Stimulated activated CD8-positive, alpha-beta memory T cell treated with anti-CD3 and anti-CD28 coated beads, Interleukin-4, amount 100 ng/mL, for 4 hours (primary cell): ENCODE data around the gene AGAP3.

Source experiments
- DNase-seq, 2 donors: peaks; one replicate each; pipeline ENCODE4 v3.0.0-alpha.2; 2020; ENCODE audit warnings: low read depth in 2 of 2, low spot score in 1 of 2

The AGAP3 gene

DNA sequence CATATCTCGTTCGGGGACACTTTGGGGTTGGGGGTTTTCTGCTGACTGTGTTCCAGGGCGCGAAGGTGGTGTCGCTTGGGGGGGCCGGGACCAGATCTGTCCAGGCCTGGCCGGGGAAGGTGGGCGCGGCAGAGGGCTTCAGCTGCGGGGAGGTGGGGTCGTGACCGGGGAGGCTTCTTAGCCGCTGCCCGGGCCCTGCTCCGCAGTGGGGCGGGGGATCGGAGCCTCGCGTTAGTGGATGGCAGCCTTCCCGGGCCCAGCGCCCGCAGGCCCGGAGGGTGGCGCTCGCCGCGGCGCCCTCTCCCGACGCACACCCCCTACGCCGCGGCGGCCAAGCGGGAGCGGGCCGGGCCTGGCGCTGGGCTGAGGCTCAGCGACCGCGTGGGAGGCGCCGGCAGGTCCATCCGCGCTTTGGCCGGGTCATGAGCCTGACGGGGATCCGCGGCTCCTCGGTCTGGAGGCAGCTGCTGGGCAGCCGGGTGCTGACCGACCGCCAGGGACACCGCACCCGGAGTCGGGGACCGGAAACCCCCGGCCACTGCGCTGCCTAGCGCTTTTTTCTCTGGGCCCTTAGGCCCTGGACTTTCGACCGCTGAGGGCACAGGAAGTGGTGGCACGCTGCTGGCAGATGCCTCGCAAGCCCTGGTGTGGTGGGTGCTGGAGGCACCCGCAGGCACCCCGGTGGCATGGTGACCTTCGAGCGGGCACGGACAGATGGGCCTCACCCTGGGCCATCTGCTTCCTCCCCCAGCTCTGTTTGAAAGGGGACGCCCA is 1.2 kb downstream of the AGAP3 start:
- no peak for DNase-seq

DNA sequence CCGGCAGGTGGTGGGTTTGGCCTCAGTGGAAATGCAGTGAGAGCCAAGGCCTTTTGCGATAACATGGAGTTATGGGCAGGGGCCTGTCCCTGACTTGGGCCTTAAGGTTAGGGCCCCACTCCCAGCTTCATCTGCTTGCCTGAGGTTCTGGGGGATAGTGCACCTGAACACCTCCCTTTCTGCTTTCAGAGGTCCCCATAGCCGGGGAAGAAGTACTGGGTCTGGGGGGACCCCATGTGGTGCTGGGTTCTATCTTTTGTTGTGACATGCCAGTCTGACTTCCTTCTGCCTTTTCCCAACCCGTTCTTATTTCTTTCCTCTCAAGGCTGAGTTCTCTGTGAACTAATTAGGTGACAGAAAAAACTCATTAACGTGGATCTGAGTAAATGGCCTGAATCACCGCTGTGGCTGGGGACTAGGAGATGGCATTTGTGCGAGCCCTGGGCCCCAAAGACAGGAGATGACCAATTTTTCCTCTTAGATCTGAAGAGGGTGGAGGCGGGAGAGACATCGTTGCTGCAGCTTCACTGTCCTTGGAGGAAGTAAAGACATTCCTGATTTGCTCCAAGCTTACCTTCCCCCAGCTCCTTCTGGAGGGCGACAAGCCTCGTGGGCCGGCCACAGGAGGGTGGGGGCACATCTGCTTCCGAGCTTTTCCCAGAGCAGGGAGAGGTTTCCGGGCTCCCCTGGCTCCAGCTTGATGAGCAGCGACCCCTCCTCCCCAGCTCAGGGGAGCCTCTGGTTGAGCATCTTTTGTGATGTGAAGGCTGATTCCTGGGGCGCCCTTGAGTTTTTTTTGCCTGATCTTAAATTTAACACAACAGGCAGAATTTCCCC is 2.0 kb downstream of the AGAP3 start:
- DNase-seq, result no peak

DNA sequence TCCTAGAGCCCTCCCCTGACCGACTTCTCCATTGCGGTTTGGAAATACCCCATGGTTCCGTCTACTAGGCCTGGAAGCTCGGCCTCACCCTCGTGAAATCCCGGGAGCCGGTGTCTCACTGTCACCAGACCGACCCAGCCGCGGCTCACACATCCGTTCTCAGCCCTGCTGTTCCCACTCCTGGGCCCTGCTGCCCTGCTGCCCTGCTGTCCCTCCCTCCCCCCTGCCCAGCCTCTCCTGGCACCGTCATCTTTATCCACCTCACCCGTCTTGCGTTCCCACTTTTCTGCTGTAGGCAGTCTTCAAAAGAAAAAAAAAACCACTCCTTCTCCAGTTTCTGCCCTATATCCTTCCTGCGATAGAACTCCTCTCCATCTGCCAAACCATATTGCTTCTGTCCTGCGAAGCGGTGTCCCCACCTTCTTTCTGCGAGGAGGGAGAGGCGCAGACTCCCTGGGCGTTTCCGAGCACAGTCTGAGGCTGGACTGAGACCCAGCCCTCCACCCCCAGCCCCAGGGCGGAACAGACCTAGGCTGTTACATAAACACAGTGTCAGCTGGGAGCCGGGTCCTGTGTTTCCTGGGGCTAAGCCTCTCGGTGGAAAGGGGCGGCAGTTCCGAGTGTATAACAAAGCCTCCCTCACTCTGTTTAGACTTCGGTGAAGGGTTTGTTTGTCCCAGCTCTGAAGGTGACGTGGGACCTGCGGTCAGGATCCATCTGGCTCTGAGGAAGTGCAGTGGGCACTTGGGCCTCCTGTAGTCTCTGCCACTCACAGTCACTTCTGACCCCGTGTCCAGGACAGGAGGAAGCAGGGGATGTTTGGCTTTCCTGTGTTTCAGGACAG is 2.8 kb downstream of the AGAP3 start:
- DNase-seq, result no peak

DNA sequence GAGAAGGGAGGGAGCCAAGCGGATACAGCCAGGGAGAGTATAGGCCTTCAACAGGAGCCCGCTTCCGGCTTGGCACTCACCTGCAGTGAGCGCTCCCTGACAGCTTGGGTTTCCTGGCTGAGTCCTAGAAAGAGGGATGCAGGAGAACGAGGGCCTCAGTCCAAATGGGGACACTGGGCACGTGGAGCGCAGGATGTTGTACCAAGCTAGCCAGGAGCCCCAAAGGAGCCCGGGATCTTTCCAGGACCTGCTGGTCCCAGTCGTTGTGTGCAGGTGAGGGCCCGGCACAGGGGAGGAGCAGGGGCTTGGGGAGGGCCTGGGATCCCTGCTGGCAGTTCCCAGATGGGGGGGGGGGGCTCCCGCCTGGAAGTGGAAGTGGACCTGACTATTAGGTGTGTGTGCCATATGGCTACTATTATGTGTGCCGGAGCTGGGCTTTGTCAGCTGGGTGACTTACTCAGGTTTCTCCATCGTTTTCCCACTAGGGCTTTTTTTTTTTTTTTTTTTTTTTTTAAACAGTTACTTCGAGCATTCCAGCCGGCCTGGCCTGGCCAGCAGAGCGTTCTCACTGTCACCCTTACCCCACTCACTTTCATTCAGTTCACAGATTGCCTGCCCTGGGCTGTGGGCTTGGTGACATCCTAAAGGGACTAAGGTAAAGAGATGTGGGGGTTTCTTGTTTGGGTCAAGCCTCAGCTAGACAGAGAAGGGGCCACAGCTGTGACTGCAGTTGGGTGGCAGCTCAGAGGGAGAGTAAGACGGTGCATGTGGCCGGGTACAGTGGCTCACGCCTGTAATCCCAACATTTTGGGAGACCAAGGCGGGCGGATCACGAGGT is 3.8 kb downstream of the AGAP3 start:
- DNase-seq, result no peak

DNA sequence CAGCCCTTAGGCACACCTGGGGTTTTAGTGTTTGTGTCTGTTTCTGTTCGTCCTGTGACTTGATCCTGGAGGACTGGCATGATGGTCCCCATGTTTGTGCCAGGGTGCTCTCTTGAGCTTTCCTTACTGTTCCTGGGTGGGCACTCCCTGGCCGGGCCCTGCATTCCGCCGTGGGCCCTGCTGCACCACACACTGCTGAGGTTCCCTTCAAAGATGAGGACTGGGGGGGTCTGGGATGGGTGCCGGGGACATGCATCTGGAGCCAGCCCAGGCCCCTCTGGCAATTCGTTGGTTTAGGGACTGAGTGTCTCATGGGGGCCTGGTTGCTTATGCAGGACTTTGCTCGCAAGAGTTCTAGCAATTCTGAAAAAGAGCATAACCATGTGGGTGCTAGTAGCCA is 4.7 kb downstream of the AGAP3 start:
- DNase-seq, result no peak

DNA sequence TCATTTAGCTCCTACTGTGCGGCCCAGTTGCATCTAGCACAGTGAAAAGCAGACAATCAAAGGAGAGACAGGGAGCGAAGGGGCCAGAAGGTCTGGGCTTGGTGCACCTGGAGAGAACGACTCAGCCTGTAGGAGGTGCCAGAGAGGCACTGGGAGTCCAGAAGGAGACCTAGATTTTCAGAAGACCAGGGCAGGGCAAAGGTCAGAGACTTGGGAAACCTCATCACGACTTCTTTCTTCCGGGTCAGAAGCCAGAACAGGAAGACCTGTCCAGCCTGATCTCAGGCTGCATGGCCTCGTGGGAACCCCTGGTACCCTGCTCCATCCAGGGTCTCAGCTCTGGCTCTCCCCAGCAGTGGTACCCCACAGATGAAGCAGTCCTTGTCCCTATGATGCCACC is 5.2 kb downstream of the AGAP3 start:
- no peak for DNase-seq

DNA sequence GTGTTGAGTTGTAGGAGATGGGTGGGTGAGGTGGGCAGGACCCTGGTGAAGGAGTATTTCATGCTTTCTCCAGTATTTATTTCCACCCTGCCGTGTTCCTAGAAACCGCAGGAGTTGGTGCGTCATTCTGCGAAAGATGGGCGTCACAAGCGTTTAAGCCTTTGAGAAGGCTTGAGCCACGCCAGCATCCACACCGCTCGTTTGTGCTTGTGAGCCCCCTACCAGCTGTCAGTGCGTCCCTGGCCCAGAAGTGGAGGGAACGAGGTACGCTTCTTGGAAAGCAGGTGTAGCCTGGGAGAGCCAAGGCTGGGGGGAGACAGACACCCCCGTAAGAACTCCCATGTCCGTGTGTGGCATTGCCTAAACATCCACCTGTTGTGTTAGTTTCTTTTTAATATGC is 5.7 kb downstream of the AGAP3 start:
- DNase-seq, result no peak

DNA sequence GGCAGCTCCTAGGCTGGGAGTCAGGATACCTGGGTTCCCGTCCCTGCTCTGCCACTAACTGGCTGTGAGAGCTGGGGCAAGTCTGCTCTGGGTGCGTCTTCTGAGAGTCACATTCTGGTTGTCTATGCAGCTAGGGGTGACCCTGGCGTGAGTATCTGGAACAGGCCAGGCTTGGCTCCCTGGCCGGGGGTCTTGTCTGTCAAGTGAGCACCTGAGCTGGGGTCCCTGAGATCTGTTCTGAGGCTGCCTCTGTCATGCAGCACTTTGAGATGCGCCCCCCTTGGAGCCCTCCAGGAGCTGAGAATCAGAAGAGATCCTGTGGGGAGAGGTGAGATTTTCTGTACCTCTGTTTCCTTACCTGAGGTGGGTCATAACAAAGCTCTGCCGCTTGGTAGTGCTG is 7.5 kb downstream of the AGAP3 start:
- no peak for DNase-seq

DNA sequence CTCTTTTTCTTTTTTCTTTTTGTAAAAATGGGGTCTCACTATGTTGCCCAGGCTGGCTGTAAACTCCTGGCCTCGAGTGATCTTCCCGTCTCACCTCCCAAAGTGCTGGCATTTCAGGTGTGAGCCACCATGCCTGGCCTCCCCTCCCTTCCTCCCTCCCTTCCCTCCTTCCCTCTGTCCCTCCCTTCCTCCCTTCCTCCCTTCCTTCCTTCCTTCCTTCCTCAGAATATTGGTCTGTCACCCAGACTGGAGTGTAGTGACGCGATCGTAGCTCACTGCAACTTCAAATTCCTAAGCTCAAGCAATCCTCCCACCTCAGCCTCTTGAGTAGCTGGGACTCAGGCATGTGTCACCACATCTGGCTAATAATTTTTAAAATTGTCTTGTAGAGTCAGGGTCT is 8.4 kb downstream of the AGAP3 start:
- DNase-seq, result no peak

DNA sequence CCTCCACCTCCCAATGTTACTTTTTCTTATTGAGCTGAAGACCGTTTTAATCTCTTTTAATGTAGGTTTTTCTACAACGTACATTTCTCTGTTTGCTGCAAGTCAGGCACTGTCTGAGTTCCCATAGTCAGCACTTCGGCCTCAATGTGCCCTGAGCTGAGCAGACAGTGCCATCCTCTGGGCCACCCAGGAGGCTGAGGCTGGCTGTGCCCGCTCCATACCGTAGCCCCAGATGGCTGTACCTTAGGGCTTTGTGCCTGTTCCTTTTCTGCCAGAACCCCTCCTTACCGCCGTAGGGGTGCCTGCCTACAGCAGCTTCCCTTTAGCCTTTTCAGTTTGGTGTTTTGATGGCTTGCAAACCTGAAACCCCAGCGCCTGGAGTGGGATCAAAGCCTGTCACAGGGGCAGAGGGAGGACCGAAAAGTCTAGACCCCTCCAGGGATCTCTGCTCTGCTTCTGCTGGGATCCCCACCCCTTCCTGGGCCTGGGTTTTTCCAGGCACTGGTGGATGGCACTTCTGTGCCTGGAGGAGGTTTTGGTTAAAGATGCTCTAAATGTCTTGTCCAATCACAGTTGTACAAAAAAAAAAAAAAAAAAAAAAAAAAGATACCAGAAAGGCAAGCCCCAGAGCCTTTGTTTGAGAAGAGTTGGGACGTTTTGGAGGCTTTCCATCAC is 9.0 kb downstream of the AGAP3 start:
- DNase-seq, result no peak

DNA sequence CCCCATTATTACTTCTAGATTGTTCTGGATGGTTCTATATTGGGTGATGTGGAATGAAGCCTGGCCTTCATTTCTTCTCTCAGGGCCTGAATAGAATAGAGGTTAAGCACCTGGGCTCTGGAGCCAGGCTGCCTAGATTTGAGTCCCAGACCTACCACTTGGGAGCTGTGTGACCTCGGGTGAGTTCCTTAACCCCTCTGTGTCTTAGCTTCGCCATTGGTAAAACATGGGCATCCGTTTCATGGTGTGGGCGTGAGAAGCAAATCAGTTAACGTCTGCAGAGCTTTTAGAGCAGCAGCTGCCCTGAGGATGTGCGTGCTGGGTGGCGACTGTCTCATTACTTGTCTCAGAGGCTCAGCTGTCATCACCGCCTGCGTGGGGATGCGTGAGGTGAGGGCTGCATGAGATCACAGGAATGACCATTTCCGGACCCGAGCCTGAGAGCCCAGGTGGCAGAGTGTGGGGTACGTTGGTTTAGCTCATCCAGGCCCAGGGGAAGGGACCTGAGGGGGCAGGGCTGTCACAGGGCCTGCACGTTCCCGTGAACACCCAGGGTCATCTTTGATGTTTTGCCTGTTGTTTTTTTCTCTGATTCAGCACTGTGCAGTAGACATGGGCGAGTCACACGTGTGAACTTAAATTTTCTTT is 9.7 kb downstream of the AGAP3 start:
- DNase-seq, result no peak

DNA sequence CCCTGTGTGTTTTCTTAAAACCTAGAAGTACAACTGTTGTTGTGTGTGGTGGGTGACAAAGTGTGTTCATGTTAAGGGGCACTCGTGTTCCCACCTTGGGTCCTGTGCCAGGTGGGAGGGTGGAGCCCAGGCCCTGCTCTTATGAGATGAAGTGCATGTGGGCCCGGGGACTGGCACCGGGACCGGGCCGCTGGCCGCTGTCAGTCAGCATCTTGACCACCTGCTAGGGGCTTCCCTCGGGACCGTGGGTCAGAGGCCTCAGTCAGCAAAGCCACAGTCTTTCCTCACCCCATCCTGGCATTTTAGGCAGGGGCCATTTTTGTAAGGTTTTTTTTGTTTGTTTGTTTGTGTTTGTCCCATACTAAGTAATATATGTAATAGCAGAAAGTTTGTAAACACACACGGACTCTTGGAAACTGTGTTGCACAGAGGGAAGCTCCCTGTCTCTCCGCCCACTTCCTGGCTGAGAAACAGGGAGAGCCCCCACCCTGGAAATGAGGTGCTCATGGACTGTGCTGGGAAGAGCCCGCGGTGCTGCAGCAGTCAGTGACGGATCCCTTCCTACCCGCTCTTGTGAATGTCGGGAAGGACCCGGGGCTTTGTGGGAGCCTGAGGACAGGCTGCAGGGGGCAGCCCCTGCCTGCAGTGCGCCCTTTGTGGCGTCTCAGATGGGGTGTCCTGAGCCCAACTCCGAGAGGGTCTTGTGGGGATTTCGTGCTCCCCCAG is 13.4 kb downstream of the AGAP3 start:
- DNase-seq, result no peak

DNA sequence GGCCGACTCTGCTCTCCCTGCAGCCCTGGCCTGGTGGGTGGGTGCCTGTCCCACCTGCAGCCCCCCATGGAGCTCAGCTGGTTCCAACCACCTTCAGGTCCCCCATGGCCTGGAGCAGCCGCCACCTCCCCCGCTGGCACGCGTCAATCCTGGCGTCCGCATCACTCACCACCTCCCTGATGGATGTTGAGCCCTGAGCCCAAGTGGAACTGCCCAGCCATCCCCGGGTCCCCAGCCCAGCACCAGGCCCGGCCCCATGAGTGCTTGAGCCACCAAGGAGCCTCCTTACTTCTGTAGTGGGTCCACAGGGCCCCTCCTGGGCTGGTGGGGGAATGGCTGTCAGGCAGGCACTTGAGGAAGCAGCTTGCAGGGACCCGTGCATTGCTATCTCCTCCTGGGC is 14.6 kb downstream of the AGAP3 start:
- no peak for DNase-seq

DNA sequence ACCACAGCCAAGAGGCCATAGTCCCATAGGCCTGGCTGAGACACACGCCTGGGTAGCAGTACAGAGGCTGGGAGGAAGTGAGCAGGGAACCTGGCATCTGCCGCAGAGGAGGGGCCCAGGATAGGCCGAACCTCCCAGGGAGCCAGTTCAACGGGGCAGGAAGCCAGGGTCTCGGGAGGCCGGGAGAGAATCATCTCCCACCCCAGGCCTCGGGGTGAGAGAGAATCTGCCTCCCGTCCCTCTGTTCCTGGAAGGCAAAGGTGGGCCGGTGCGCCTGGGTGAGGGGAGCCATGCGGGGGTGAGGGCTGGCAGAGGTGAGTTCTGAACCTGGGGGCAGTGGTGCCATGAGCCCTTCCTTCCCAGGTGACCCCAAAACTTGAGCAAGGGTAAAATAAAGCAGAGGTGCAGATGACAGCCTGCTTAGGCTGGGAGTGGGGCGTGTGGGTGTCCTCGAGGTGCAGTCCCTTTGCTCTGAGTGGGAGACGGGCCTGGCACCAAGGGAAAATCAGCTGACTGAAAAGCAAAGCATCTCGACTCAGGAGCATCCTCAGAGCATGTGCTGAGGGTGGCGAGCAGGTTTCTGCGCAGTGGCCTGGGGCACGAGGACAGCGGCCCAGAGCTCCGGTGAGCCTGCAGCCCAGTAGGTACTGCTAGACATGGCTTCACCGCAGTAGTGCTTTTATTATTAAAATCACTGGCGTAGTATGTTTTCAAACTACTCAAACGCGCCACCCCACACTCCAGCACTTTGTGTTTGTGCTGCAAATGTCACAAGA is 15.5 kb downstream of the AGAP3 start:
- DNase-seq, result no peak

DNA sequence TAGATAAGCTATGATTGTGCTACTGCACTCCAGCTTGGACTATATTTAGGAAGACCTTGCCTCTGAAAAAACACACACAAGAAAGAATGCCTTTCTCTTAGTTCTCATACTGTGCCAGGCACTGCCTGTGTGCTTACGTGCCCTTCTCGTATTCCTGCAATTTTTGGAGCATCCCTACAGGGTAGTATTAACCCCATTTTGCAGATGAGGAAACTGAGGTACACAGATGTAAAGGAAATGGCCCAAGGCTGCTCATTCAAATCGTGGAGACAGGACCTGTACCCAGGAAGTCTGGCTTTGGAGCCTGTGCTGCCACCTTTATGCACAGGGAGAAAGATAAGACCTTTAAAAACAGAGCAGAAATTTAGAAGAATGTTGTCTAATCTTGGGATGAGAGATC is 16.7 kb downstream of the AGAP3 start:
- no peak for DNase-seq

DNA sequence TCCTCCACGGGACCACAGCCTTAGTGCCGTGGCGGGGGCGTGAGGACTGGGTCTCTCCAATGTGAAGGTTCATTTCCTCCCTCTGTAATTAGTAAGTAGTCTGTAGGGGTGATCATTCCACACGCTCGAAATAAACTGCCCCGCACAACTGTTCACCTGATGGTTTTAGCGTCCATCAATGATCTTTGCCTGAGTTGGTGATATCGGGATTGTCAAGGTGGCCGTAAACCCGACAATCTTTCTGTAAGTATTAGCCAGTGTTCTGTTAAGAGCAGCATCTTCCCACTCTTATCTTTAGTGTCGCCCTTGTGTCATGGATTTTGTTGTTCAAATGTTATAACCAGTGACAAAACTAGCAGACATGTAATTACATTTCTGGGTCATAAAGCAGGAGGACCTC is 17.7 kb downstream of the AGAP3 start:
- no peak for DNase-seq

DNA sequence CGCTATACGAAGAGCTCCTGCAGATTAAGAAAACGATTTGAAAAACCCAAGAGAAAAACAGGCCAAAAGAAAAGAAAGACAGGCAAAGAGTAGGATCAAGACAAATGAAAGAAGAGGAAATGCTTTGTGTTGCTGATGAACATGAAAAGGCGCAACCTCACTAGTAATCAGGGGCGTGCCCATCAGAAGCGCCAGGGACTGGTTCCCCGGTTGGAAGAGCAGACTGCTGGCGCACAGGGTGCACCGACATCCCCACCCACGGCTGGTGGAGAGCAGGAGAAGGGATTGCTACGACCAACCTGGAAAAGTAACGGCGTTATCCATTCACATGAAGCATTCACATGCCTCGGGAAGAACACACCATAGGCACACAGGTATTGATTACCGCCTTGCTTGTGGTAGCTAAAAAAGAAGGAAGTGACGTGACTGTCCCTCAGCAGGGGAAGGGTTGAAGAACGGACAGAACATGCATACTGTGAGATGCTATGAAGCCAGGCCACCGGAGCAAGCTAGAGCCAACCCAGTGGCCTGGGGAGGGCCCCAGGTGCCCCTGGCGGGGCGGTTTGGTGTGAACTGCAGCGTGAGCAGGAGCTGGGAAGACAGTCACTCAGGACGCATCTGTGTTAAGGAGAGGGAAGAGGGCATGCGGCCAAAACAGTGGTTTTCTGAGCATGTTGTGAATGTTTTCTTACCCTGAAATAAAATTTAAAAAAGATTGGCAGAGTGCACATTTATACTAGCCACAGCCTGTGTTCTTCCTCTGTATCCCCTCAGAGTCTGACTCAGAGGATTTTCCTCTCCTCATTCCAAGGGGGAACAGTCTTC is 18.3 kb downstream of the AGAP3 start:
- no peak for DNase-seq

DNA sequence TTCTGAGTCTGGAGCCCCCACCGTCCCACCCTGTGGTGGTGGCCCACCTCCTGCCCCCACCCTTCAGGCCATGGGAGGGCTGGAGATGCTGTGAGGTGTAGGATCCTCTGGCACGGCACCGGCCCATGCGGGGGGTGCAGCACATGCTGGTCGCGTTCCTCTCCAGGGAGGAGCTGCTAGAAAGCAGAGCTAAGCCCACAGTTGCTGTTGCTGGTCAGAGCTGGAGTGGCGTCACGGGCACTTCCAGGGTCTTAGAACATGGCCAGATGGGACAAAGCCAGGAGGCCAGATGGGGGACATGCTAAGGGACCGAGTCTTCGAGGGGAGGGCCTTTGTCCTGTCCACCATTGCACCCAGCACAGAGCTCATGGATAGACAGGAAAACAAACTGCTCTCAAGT is 21.6 kb downstream of the AGAP3 start:
- DNase-seq, result no peak
